Measurements from ENCODE around the gene SPEF2.

SPEF2 gene

GRCh38 chr5:35815089-35815936 is 197.7 kb downstream of the SPEF2 start:
- H3K9me3 ChIP-seq (ENCODE audit: control insufficient read depth, low read length), result no peaks in the 10 kb centered on the region
- H2BK15ac ChIP-seq (ENCODE audit: low read depth, poor library complexity, severe bottlenecking), result no peak overlapping the region
- H3K4me1 ChIP-seq (ENCODE audit: control insufficient read depth, insufficient read depth, low read depth, low read length), result no peaks in the 10 kb centered on the region
- H3K9ac ChIP-seq (ENCODE audit: low read length), result no peak overlapping the region
- no peak overlapping the region for H2BK12ac ChIP-seq (ENCODE audit: low read length in 2 of 2)
- H4K91ac ChIP-seq (ENCODE audit: low read length), result no peak overlapping the region
- no peak overlapping the region for H2BK5ac ChIP-seq (ENCODE audit: low read depth, low read length, poor library complexity, severe bottlenecking)
- H3K14ac ChIP-seq (ENCODE audit: low read length in 2 of 2), result no peak overlapping the region
- no peak overlapping the region for H3K4ac ChIP-seq (ENCODE audit: low read depth in 1 of 2, low read length in 2 of 2)
- DNase-seq, result peak; percentile 24
- H3K4me3 ChIP-seq (ENCODE audit: insufficient read depth in 1 of 2, low read depth in 1 of 2, low read length in 2 of 2), result no peak overlapping the region
- H3K4me2 ChIP-seq (ENCODE audit: low read length, poor library complexity, severe bottlenecking), result no peak overlapping the region
- WGBS, result 80% methylated on average over 10 of the region's 10 CpGs
- no peak overlapping the region for H3K27ac ChIP-seq (ENCODE audit: low read length, poor library complexity, severe bottlenecking)
- H3K36me3 ChIP-seq (ENCODE audit: control insufficient read depth in 1 of 2, insufficient read depth in 2 of 2, low read depth in 1 of 2, low read length in 2 of 2), result no peaks in the 10 kb centered on the region
- no peak overlapping the region for H2BK120ac ChIP-seq (ENCODE audit: low read depth, low read length)
- no peak overlapping the region for H2AK5ac ChIP-seq (ENCODE audit: low read length, severe bottlenecking)
- H3K79me1 ChIP-seq (replicated peaks; ENCODE audit: low read length, poor library complexity, severe bottlenecking), result no peaks in the 10 kb centered on the region
- H4K8ac ChIP-seq (ENCODE audit: low read length), result no peak overlapping the region
- peaks cover 0 to 7% of the 10 kb centered on the region in 2 experiments for H3K27me3 ChIP-seq (ENCODE audit: control insufficient read depth in 1 of 2, insufficient read depth in 1 of 2, low read length in 2 of 2)
- no peak overlapping the region for H3K18ac ChIP-seq (ENCODE audit: low read depth in 1 of 2, low read length in 2 of 2)
- no peak overlapping the region for H2AFZ ChIP-seq (ENCODE audit: low read depth, low read length)
- no peak overlapping the region for H3K23ac ChIP-seq (ENCODE audit: low read length in 2 of 2)

- Histone ChIP-seq H2AK5ac (ENCODE audit: low read length, severe bottlenecking) (no peak overlapping the region), H3K4me2 (ENCODE audit: low read length, poor library complexity, severe bottlenecking) (no peak overlapping the region), H3K9me3 (ENCODE audit: control insufficient read depth, low read length) (no peaks in the 10 kb centered on the region), H3K23ac (ENCODE audit: low read length in 2 of 2) (no peak overlapping the region), H3K27ac (ENCODE audit: low read length, poor library complexity, severe bottlenecking) (no peak overlapping the region), H3K4me3 (ENCODE audit: insufficient read depth in 1 of 2, low read depth in 1 of 2, low read length in 2 of 2) (no peak overlapping the region), H3K4ac (ENCODE audit: low read depth in 1 of 2, low read length in 2 of 2) (no peak overlapping the region), H3K79me1 (replicated peaks; ENCODE audit: low read length, poor library complexity, severe bottlenecking) (no peaks in the 10 kb centered on the region), H4K8ac (ENCODE audit: low read length) (no peak overlapping the region), H4K91ac (ENCODE audit: low read length) (no peak overlapping the region), H2BK5ac (ENCODE audit: low read depth, low read length, poor library complexity, severe bottlenecking) (no peak overlapping the region), H3K9ac (ENCODE audit: low read length) (no peak overlapping the region), H3K36me3 (ENCODE audit: control insufficient read depth in 1 of 2, insufficient read depth in 2 of 2, low read depth in 1 of 2, low read length in 2 of 2) (no peaks in the 10 kb centered on the region), H3K4me1 (ENCODE audit: control insufficient read depth, insufficient read depth, low read depth, low read length) (no peaks in the 10 kb centered on the region), H3K18ac (ENCODE audit: low read depth in 1 of 2, low read length in 2 of 2) (no peak overlapping the region), H2AFZ (ENCODE audit: low read depth, low read length) (no peak overlapping the region), H3K27me3 (ENCODE audit: control insufficient read depth in 1 of 2, insufficient read depth in 1 of 2, low read length in 2 of 2) (peaks cover 0 to 7% of the 10 kb centered on the region in 2 experiments), H3K14ac (ENCODE audit: low read length in 2 of 2) (no peak overlapping the region), H2BK12ac (ENCODE audit: low read length in 2 of 2) (no peak overlapping the region), H2BK120ac (ENCODE audit: low read depth, low read length) (no peak overlapping the region), H2BK15ac (ENCODE audit: low read depth, poor library complexity, severe bottlenecking) (no peak overlapping the region)
- DNase-seq, result no peak
- 67% methylated on average over 4 of the region's 4 CpGs for WGBS
Observed at GRCh38 chr5:35816881-35817521, 199.3 kb downstream of the SPEF2 start.

GRCh38 chr5:35819026-35819425 is 201.4 kb downstream of the SPEF2 start:
- no peak for DNase-seq
- H3K27me3 ChIP-seq (ENCODE audit: control insufficient read depth in 1 of 2, insufficient read depth in 1 of 2, low read length in 2 of 2), result peaks cover 0 to 7% of the 10 kb centered on the region in 2 experiments
- H4K91ac ChIP-seq (ENCODE audit: low read length), result no peak overlapping the region
- H2BK5ac ChIP-seq (ENCODE audit: low read depth, low read length, poor library complexity, severe bottlenecking), result no peak overlapping the region
- H3K23ac ChIP-seq (ENCODE audit: low read length in 2 of 2), result no peak overlapping the region
- H2BK120ac ChIP-seq (ENCODE audit: low read depth, low read length), result no peak overlapping the region
- H2BK12ac ChIP-seq (ENCODE audit: low read length in 2 of 2), result no peak overlapping the region
- no peak overlapping the region for H3K27ac ChIP-seq (ENCODE audit: low read length, poor library complexity, severe bottlenecking)
- no peak overlapping the region for H3K18ac ChIP-seq (ENCODE audit: low read depth in 1 of 2, low read length in 2 of 2)
- no peak overlapping the region for H3K4me3 ChIP-seq (ENCODE audit: insufficient read depth in 1 of 2, low read depth in 1 of 2, low read length in 2 of 2)
- WGBS, result 92% methylated on average over 1 of the region's 2 CpGs
- no peaks in the 10 kb centered on the region for H3K4me1 ChIP-seq (ENCODE audit: control insufficient read depth, insufficient read depth, low read depth, low read length)
- no peak overlapping the region for H2BK15ac ChIP-seq (ENCODE audit: low read depth, poor library complexity, severe bottlenecking)
- no peaks in the 10 kb centered on the region for H3K9me3 ChIP-seq (ENCODE audit: control insufficient read depth, low read length)
- H2AK5ac ChIP-seq (ENCODE audit: low read length, severe bottlenecking), result no peak overlapping the region
- H4K8ac ChIP-seq (ENCODE audit: low read length), result no peak overlapping the region
- H3K4ac ChIP-seq (ENCODE audit: low read depth in 1 of 2, low read length in 2 of 2), result no peak overlapping the region
- H3K4me2 ChIP-seq (ENCODE audit: low read length, poor library complexity, severe bottlenecking), result no peak overlapping the region
- H3K14ac ChIP-seq (ENCODE audit: low read length in 2 of 2), result no peak overlapping the region
- H3K79me1 ChIP-seq (replicated peaks; ENCODE audit: low read length, poor library complexity, severe bottlenecking), result no peaks in the 10 kb centered on the region
- no peak overlapping the region for H3K9ac ChIP-seq (ENCODE audit: low read length)
- H2AFZ ChIP-seq (ENCODE audit: low read depth, low read length), result no peak overlapping the region
- no peaks in the 10 kb centered on the region for H3K36me3 ChIP-seq (ENCODE audit: control insufficient read depth in 1 of 2, insufficient read depth in 2 of 2, low read depth in 1 of 2, low read length in 2 of 2)

- H3K4ac ChIP-seq (ENCODE audit: low read depth in 1 of 2, low read length in 2 of 2), result no peak overlapping the region
- peaks cover 0 to 7% of the 10 kb centered on the region in 2 experiments for H3K27me3 ChIP-seq (ENCODE audit: control insufficient read depth in 1 of 2, insufficient read depth in 1 of 2, low read length in 2 of 2)
- no peak overlapping the region for H2BK120ac ChIP-seq (ENCODE audit: low read depth, low read length)
- H3K4me2 ChIP-seq (ENCODE audit: low read length, poor library complexity, severe bottlenecking), result no peak overlapping the region
- no peak overlapping the region for H3K27ac ChIP-seq (ENCODE audit: low read length, poor library complexity, severe bottlenecking)
- no peaks in the 10 kb centered on the region for H3K36me3 ChIP-seq (ENCODE audit: control insufficient read depth in 1 of 2, insufficient read depth in 2 of 2, low read depth in 1 of 2, low read length in 2 of 2)
- no peak for DNase-seq
- no peak overlapping the region for H3K9ac ChIP-seq (ENCODE audit: low read length)
- no peak overlapping the region for H2AK5ac ChIP-seq (ENCODE audit: low read length, severe bottlenecking)
- no peaks in the 10 kb centered on the region for H3K4me1 ChIP-seq (ENCODE audit: control insufficient read depth, insufficient read depth, low read depth, low read length)
- no peaks in the 10 kb centered on the region for H3K79me1 ChIP-seq (replicated peaks; ENCODE audit: low read length, poor library complexity, severe bottlenecking)
- H2BK12ac ChIP-seq (ENCODE audit: low read length in 2 of 2), result no peak overlapping the region
- no peaks in the 10 kb centered on the region for H3K9me3 ChIP-seq (ENCODE audit: control insufficient read depth, low read length)
- H2AFZ ChIP-seq (ENCODE audit: low read depth, low read length), result no peak overlapping the region
- no peak overlapping the region for H3K4me3 ChIP-seq (ENCODE audit: insufficient read depth in 1 of 2, low read depth in 1 of 2, low read length in 2 of 2)
- H3K18ac ChIP-seq (ENCODE audit: low read depth in 1 of 2, low read length in 2 of 2), result no peak overlapping the region
- WGBS, result no CpG with 5 or more reads among the region's 1 CpG
- no peak overlapping the region for H3K23ac ChIP-seq (ENCODE audit: low read length in 2 of 2)
- H2BK15ac ChIP-seq (ENCODE audit: low read depth, poor library complexity, severe bottlenecking), result no peak overlapping the region
- H2BK5ac ChIP-seq (ENCODE audit: low read depth, low read length, poor library complexity, severe bottlenecking), result no peak overlapping the region
- H3K14ac ChIP-seq (ENCODE audit: low read length in 2 of 2), result no peak overlapping the region
- H4K8ac ChIP-seq (ENCODE audit: low read length), result no peak overlapping the region
- no peak overlapping the region for H4K91ac ChIP-seq (ENCODE audit: low read length)
Observed at GRCh38 chr5:35819668-35820067, 202.0 kb downstream of the SPEF2 start.

Measured in mesenchymal stem cell (in vitro differentiated cells and primary cell).